ENCODE data around the gene FAM76B. TPM values are rescaled to one million over a fixed set of nuclear protein-coding genes. Genes with fewer than 3 reads are reported as not detected.
A peak's percentile ranks its signal among the peaks of the same experiment; 100 is the strongest.

The FAM76B gene
- total and polyA plus RNA-seq, 8 donors: 4.0 to 207 (median 33.6) TPM

DNA sequence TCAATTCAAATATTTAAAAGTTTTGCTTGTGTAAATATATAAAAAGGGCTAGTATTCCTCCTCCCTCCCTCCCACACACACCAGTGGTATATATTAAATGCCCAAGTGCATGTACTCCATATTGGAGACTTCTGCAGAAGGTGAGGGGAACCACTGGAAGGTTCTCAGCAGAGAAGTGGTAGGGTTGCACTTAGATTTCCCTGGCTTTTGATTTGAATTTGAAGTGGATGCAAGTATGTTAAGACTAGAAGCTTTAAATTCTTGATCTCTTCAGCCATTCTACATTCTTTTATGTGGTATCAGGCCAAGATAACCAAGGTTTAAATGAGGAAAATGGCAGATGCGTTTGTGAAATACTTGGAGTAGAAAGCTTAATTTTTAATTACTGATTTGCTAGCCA is 43.8 kb upstream of the FAM76B start:
- Histone ChIP-seq H3K27ac (no peak overlapping the region), H3K9me3 (no peaks in the 10 kb centered on the region), H3K36me3 (peaks cover 7 to 89% (median 85%) of the 10 kb centered on the region in 4 donors), H3K27me3 (no peaks in the 10 kb centered on the region), H3K4me1 (peaks cover 0 to 17% (median 6%) of the 10 kb centered on the region in 4 donors), H3K4me3 (no peak overlapping the region)
- DNase-seq: no peak
- 0 to 88% (median 49%) methylated on average over 1 of the region's 1 CpG for WGBS, 5 donors
- TF ChIP-seq POLR2A (IDR thresholded peaks at IDR 0.05) (no peak), EP300 (IDR thresholded peaks at IDR 0.05) (no peak), POLR2AphosphoS5 (IDR thresholded peaks at IDR 0.05) (no peak)
- TF ChIP-seq, protein P1, sequence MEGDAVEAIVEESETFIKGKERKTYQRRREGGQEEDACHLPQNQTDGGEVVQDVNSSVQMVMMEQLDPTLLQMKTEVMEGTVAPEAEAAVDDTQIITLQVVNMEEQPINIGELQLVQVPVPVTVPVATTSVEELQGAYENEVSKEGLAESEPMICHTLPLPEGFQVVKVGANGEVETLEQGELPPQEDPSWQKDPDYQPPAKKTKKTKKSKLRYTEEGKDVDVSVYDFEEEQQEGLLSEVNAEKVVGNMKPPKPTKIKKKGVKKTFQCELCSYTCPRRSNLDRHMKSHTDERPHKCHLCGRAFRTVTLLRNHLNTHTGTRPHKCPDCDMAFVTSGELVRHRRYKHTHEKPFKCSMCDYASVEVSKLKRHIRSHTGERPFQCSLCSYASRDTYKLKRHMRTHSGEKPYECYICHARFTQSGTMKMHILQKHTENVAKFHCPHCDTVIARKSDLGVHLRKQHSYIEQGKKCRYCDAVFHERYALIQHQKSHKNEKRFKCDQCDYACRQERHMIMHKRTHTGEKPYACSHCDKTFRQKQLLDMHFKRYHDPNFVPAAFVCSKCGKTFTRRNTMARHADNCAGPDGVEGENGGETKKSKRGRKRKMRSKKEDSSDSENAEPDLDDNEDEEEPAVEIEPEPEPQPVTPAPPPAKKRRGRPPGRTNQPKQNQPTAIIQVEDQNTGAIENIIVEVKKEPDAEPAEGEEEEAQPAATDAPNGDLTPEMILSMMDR (IDR thresholded peaks at IDR 0.05): no peak
- intact Hi-C loops (cut with DNase I; ENCODE audit: low total_unique reads): loop anchor here (10.0 kb wide), 1 partner anchor 591 kb away; no protein-coding TSS in a partner anchor

DNA sequence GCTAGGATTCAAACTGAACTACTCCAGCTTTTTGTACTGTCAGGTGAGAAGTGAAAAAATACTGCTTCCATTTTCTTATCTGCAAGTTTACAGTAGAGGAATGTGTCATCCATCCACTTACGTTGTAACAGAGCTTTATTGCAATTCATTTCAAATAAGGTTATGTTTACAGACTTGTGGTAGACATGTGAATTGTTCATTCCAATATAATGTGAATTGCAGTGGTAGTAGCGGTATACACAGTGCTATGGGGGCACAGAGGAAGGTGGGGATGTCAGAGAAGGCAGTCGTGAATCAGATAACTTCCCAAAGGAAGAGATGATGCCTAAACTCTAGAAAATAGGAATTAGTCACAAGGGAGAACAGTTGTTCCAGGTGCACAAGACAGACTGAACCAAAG is 43.2 kb upstream of the FAM76B start:
- 61 to 71% (median 62%) methylated on average over 3 of the region's 3 CpGs for WGBS, 5 donors
- intact Hi-C loops (cut with DNase I; ENCODE audit: low total_unique reads): loop anchor here (10.0 kb wide), 1 partner anchor 592 kb away; no protein-coding TSS in a partner anchor

DNA sequence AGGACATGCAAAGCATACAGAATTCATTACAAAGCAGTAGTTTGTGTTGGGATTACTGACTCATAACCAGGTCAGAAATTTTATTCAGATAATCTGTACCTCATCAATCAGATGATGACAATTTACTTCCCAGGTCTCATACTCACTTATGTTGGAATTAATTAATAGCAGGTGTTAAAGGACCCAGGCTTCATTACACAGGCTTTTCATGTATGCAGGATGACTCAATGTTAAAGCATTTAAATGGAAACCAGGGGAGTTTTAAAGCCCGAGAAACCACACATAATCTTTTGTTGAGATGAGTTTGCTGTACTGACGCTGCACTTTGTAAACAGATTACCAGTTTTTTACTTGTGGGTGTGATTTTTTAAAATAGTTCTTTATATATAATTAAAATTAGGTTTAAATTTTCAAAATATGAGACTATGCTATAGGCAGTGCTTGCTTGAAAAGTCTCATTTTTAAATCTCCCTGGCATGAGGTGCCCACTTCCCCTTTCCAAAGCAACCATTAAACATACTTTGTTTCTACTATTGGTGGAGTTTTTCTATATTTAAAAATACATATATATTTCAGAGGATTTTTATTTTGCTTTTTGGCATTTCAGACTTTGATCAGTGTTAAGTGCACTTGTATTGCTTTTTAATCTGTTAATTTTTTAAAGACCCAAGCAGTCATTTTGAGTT is 41.8 kb upstream of the FAM76B start:
- 34 to 58% (median 43%) methylated on average over 2 of the region's 2 CpGs for whole genome bisulfite sequencing, 5 donors
- DNase-seq: peak in 1 of 2 donors; percentile 49
- no peaks in the 10 kb centered on the region for H3K27me3 ChIP-seq
- intact Hi-C loops (cut with DNase I; ENCODE audit: low total_unique reads): loop anchor here (10.0 kb wide), 1 partner anchor 593 kb away; no protein-coding TSS in a partner anchor
- no peak overlapping the region for H3K27ac ChIP-seq
- no peaks in the 10 kb centered on the region for H3K9me3 ChIP-seq
- no peak overlapping the region for H3K4me3 ChIP-seq
- H3K4me1 ChIP-seq: peaks cover 0 to 14% (median 5%) of the 10 kb centered on the region in 4 donors
- TF ChIP-seq POLR2AphosphoS5 (IDR thresholded peaks at IDR 0.05) (no peak), POLR2A (IDR thresholded peaks at IDR 0.05) (no peak)
- peaks cover 8 to 86% (median 84%) of the 10 kb centered on the region in 4 donors for H3K36me3 ChIP-seq

More for the DNA sequence above, 43.2 kb upstream of the FAM76B start:
- DNase-seq: no peak
- Histone ChIP-seq H3K4me3 (no peak overlapping the region), H3K4me1 (peaks cover 0 to 17% (median 6%) of the 10 kb centered on the region in 4 donors), H3K9me3 (no peaks in the 10 kb centered on the region), H3K27ac (no peak overlapping the region), H3K36me3 (peaks cover 8 to 90% (median 84%) of the 10 kb centered on the region in 4 donors), H3K27me3 (no peaks in the 10 kb centered on the region)
- TF ChIP-seq POLR2AphosphoS5 (IDR thresholded peaks at IDR 0.05): no peak
- no peak for TF ChIP-seq EP300 (IDR thresholded peaks at IDR 0.05)
- no peak for TF ChIP-seq POLR2A (IDR thresholded peaks at IDR 0.05)
- TF ChIP-seq, protein P1 (IDR thresholded peaks at IDR 0.05): no peak

DNA sequence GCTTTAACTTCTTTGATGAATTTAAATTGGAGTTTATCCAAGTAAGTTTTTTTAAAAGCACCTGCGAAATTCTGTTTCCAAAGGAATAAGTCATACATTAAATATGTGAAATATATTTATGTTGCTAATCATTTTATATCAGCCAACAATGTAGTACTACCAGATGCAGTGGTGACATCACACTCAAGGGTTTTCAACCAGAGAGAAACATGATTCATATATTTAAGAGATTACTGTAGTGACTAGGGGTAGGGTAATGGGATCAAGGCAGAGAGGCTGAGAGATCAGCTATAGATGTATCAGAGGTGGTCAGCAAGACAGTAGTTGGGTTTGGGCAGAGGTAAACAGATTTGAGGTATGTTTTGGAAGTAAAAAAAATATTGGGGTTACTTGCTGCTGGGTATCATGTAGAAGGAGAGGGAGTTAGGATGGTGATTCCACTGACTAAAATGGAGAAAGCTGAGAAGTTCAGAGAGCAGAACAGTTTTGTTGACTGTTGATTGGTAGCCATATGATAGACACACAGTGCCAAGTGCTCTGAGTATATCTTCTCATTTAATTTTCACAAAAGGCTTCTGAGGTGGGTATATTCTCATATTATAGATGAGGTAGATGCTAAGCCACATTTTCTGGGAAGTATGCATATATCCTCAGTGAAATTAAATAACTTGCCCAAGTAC is 40.1 kb upstream of the FAM76B start:
- H3K9me3 ChIP-seq: no peaks in the 10 kb centered on the region
- no peak for DNase-seq
- H3K4me1 ChIP-seq: peaks cover 0 to 5% (median 2%) of the 10 kb centered on the region in 4 donors
- H3K27me3 ChIP-seq: no peaks in the 10 kb centered on the region
- H3K4me3 ChIP-seq: no peak overlapping the region
- no peak overlapping the region for H3K27ac ChIP-seq
- intact Hi-C loops (cut with DNase I; ENCODE audit: low total_unique reads): loop anchor here (10.0 kb wide), 1 partner anchor 595 kb away; no protein-coding TSS in a partner anchor
- WGBS, 5 donors: 65 to 100% (median 88%) methylated on average over 1 of the region's 1 CpG
- TF ChIP-seq EP300 (IDR thresholded peaks at IDR 0.05): no peak
- no peak for TF ChIP-seq POLR2A (IDR thresholded peaks at IDR 0.05)
- no peak for TF ChIP-seq POLR2AphosphoS5 (IDR thresholded peaks at IDR 0.05)
- TF ChIP-seq, protein P1 (IDR thresholded peaks at IDR 0.05): no peak
- H3K36me3 ChIP-seq: peaks cover 8 to 87% (median 81%) of the 10 kb centered on the region in 4 donors

All from stomach (tissue), 9 donors.